ENCODE measurements around the gene FOXK1.

The FOXK1 gene

GRCh38 chr7:4818000-4818794, 136.1 kb downstream of the FOXK1 start:
- no peak overlapping the region for H2AFZ ChIP-seq (ENCODE audit: low read length)

GRCh38 chr7:4819560-4820404, 137.7 kb downstream of the FOXK1 start:
- WGBS, 2 donors (ENCODE audit: extremely low coverage in 2 of 2, insufficient read length in 2 of 2, insufficient replicate concordance in 1 of 2): no CpG with 5 or more reads among the region's 39 CpGs

More at GRCh38 chr7:4818000-4818794, 136.1 kb downstream of the FOXK1 start:
- Histone ChIP-seq H3K9ac (ENCODE audit: low read depth, low read length, poor library complexity) (no peak overlapping the region), H3K14ac (ENCODE audit: low read length) (no peak overlapping the region), H3K27me3 (ENCODE audit: control insufficient read depth in 3 of 3, insufficient read depth in 3 of 3, low read depth in 1 of 3, low read length in 3 of 3) (no peaks in the 10 kb centered on the region), H2BK120ac (ENCODE audit: low read depth, low read length) (peak overlapping the region; percentile 41), H3K27ac (replicated peaks; ENCODE audit: low read length) (no peak overlapping the region), H2AK5ac (ENCODE audit: low read depth, low read length) (peak overlapping the region; percentile 91), H4K8ac (ENCODE audit: low read depth, low read length) (no peak overlapping the region), H2BK5ac (ENCODE audit: low read length) (peak overlapping the region; percentile 66), H3K36me3 (replicated peaks in 1 of 2; ENCODE audit: control insufficient read depth in 2 of 2, insufficient read depth in 2 of 2, low read length in 2 of 2) (no peaks in the 10 kb centered on the region), H3K4me2 (ENCODE audit: insufficient read depth, low read length, poor library complexity, severe bottlenecking) (no peak overlapping the region), H4K91ac (ENCODE audit: low read depth, low read length, poor library complexity) (no peak overlapping the region), H3K9me3 (replicated peaks in 1 of 2; ENCODE audit: control insufficient read depth in 2 of 2, insufficient read depth in 1 of 2, low read depth in 1 of 2, low read length in 2 of 2) (no peaks in the 10 kb centered on the region), H3K4me3 (ENCODE audit: low read length in 2 of 2) (no peak overlapping the region), H3K4ac (ENCODE audit: low read length) (no peak overlapping the region), H2BK15ac (ENCODE audit: low read length) (no peak overlapping the region), H3K79me1 (ENCODE audit: low read depth, low read length) (no peaks in the 10 kb centered on the region), H2BK12ac (ENCODE audit: low read length) (no peak overlapping the region), H3K23ac (ENCODE audit: low read depth, low read length, poor library complexity) (no peak overlapping the region), H3K4me1 (ENCODE audit: control insufficient read depth in 2 of 2, insufficient read depth in 1 of 2, low read depth in 1 of 2, low read length in 2 of 2) (no peaks in the 10 kb centered on the region), H3K18ac (ENCODE audit: low read length) (peak overlapping the region; percentile 87)
- no CpG with 5 or more reads among the region's 32 CpGs for WGBS, 2 donors (ENCODE audit: extremely low coverage in 2 of 2, insufficient read length in 2 of 2, insufficient replicate concordance in 1 of 2)
- DNase-seq (ENCODE audit: low spot score): no peak

DNA sequence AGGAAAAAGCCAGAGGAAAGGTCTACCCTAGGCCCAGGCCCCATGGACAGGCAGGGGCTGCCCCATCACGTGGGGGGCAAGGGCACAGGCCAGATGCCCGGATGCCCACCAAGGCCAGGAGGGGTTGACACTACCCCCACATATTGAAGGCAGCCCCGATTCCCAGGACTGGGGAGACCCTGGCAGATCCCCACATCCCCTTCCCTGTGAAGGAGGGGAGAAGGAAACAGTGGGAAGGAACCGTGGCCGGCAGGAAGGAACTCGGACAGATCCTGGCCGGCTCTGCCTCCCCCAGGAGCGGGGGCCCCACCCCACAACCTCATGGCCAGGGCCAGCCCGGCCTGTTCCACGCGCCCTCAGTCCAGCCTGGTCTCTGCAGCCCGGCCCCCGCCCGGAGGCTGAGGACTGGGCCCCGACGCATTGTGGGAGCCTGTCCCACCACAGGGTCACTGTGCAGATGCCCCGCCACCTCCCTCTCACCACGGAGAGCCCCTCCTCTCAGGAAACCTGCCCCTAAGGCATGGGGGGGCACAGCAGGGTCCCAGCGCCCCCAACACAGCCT, 138.4 kb downstream of the FOXK1 start:
- no peak overlapping the region for H4K91ac ChIP-seq (ENCODE audit: low read depth, low read length, poor library complexity)
- H3K79me1 ChIP-seq (ENCODE audit: low read depth, low read length): peaks cover 2% of the 10 kb centered on the region
- H3K27me3 ChIP-seq (ENCODE audit: control insufficient read depth in 3 of 3, insufficient read depth in 3 of 3, low read depth in 1 of 3, low read length in 3 of 3): no peaks in the 10 kb centered on the region
- H2AK5ac ChIP-seq (ENCODE audit: low read depth, low read length): peak overlapping the region; percentile 63
- peak overlapping the region; percentile 66 for H2BK5ac ChIP-seq (ENCODE audit: low read length)
- H3K27ac ChIP-seq (replicated peaks; ENCODE audit: low read length): no peak overlapping the region
- H3K4me3 ChIP-seq (ENCODE audit: low read length in 2 of 2): no peak overlapping the region
- no CpG with 5 or more reads among the region's 19 CpGs for WGBS, 2 donors (ENCODE audit: extremely low coverage in 2 of 2, insufficient read length in 2 of 2, insufficient replicate concordance in 1 of 2)
- H3K36me3 ChIP-seq (replicated peaks in 1 of 2; ENCODE audit: control insufficient read depth in 2 of 2, insufficient read depth in 2 of 2, low read length in 2 of 2): no peaks in the 10 kb centered on the region
- no peak overlapping the region for H3K18ac ChIP-seq (ENCODE audit: low read length)
- H2BK15ac ChIP-seq (ENCODE audit: low read length): no peak overlapping the region
- H3K4me2 ChIP-seq (ENCODE audit: insufficient read depth, low read length, poor library complexity, severe bottlenecking): no peak overlapping the region
- no peak overlapping the region for H4K8ac ChIP-seq (ENCODE audit: low read depth, low read length)
- H2AFZ ChIP-seq (ENCODE audit: low read length): no peak overlapping the region
- H3K4me1 ChIP-seq (ENCODE audit: control insufficient read depth in 2 of 2, insufficient read depth in 1 of 2, low read depth in 1 of 2, low read length in 2 of 2): no peaks in the 10 kb centered on the region
- no peak overlapping the region for H3K23ac ChIP-seq (ENCODE audit: low read depth, low read length, poor library complexity)
- no peak overlapping the region for H2BK120ac ChIP-seq (ENCODE audit: low read depth, low read length)
- H3K14ac ChIP-seq (ENCODE audit: low read length): peak overlapping the region; percentile 38
- no peaks in the 10 kb centered on the region for H3K9me3 ChIP-seq (replicated peaks in 1 of 2; ENCODE audit: control insufficient read depth in 2 of 2, insufficient read depth in 1 of 2, low read depth in 1 of 2, low read length in 2 of 2)
- H3K9ac ChIP-seq (ENCODE audit: low read depth, low read length, poor library complexity): no peak overlapping the region
- H3K4ac ChIP-seq (ENCODE audit: low read length): peak overlapping the region; percentile 10
- DNase-seq (ENCODE audit: low spot score): no peak
- H2BK12ac ChIP-seq (ENCODE audit: low read length): no peak overlapping the region

More at GRCh38 chr7:4819560-4820404, 137.7 kb downstream of the FOXK1 start:
- Histone ChIP-seq H3K79me1 (ENCODE audit: low read depth, low read length) (peaks cover 2% of the 10 kb centered on the region), H3K27ac (replicated peaks; ENCODE audit: low read length) (no peak overlapping the region), H2AFZ (ENCODE audit: low read length) (no peak overlapping the region), H2BK5ac (ENCODE audit: low read length) (no peak overlapping the region), H3K9me3 (replicated peaks in 1 of 2; ENCODE audit: control insufficient read depth in 2 of 2, insufficient read depth in 1 of 2, low read depth in 1 of 2, low read length in 2 of 2) (no peaks in the 10 kb centered on the region), H2BK12ac (ENCODE audit: low read length) (no peak overlapping the region), H3K4ac (ENCODE audit: low read length) (no peak overlapping the region), H3K4me1 (ENCODE audit: control insufficient read depth in 2 of 2, insufficient read depth in 1 of 2, low read depth in 1 of 2, low read length in 2 of 2) (no peaks in the 10 kb centered on the region), H3K4me2 (ENCODE audit: insufficient read depth, low read length, poor library complexity, severe bottlenecking) (no peak overlapping the region), H2AK5ac (ENCODE audit: low read depth, low read length) (peak overlapping the region; percentile 75), H3K14ac (ENCODE audit: low read length) (peak overlapping the region; percentile 38), H3K23ac (ENCODE audit: low read depth, low read length, poor library complexity) (no peak overlapping the region), H2BK15ac (ENCODE audit: low read length) (no peak overlapping the region), H3K9ac (ENCODE audit: low read depth, low read length, poor library complexity) (no peak overlapping the region), H3K36me3 (replicated peaks in 1 of 2; ENCODE audit: control insufficient read depth in 2 of 2, insufficient read depth in 2 of 2, low read length in 2 of 2) (no peaks in the 10 kb centered on the region), H4K91ac (ENCODE audit: low read depth, low read length, poor library complexity) (no peak overlapping the region), H2BK120ac (ENCODE audit: low read depth, low read length) (no peak overlapping the region), H3K27me3 (ENCODE audit: control insufficient read depth in 3 of 3, insufficient read depth in 3 of 3, low read depth in 1 of 3, low read length in 3 of 3) (no peaks in the 10 kb centered on the region), H3K18ac (ENCODE audit: low read length) (peak overlapping the region; percentile 17), H3K4me3 (ENCODE audit: low read length in 2 of 2) (no peak overlapping the region), H4K8ac (ENCODE audit: low read depth, low read length) (peak overlapping the region; percentile 43)
- no peak for DNase-seq (ENCODE audit: low spot score)

Measured in neuronal stem cell (in vitro differentiated cells).